GM19467 (cell line): ENCODE results near the gene SCAANT1.

Experiments
- ATAC-seq: cut with Tn5 transposase; IDR thresholded peaks from one replicate; pipeline ENCODE4 v1.9.1; 2021; ENCODE audit warnings: mild to moderate bottlenecking, moderate library complexity; ENCODE audit not compliant: unreplicated experiment

Gene SCAANT1

GRCh38 chr3:63911873-63912767 is at the start of gene SCAANT1:
SCAANT1 (minus strand) TSS chr3:63912383.
- peak; percentile 84 for ATAC-seq

GRCh38 chr3:63961891-63962290 is 49.7 kb upstream of the SCAANT1 start:
- peak; percentile 57 for ATAC-seq

GRCh38 chr3:63960048-63960711 is 48.0 kb upstream of the SCAANT1 start:
- no peak for ATAC-seq

- no peak for ATAC-seq
Observed at GRCh38 chr3:63959146-63959545, 47.0 kb upstream of the SCAANT1 start.

- ATAC-seq, result no peak
Observed at GRCh38 chr3:63955830-63956545, 43.8 kb upstream of the SCAANT1 start.

- ATAC-seq, result no peak
Observed at GRCh38 chr3:63955036-63955650, 43.0 kb upstream of the SCAANT1 start.

GRCh38 chr3:63954182-63954581 is 42.0 kb upstream of the SCAANT1 start:
- no peak for ATAC-seq

GRCh38 chr3:63952248-63952594 is 40.0 kb upstream of the SCAANT1 start:
- ATAC-seq, result no peak

- ATAC-seq, result peak; percentile 66
Observed at GRCh38 chr3:63951492-63952247, 39.5 kb upstream of the SCAANT1 start.

- ATAC-seq, result no peak
Observed at GRCh38 chr3:63950698-63951097, 38.5 kb upstream of the SCAANT1 start.

GRCh38 chr3:63949005-63949404 is 36.8 kb upstream of the SCAANT1 start:
- no peak for ATAC-seq

- no peak for ATAC-seq
Observed at GRCh38 chr3:63947594-63947993, 35.4 kb upstream of the SCAANT1 start.

- no peak for ATAC-seq
Observed at GRCh38 chr3:63946753-63947152, 34.6 kb upstream of the SCAANT1 start.

GRCh38 chr3:63945558-63946096 is 33.4 kb upstream of the SCAANT1 start:
- no peak for ATAC-seq

- no peak for ATAC-seq
Observed at GRCh38 chr3:63943678-63944077, 31.5 kb upstream of the SCAANT1 start.

GRCh38 chr3:63942528-63942927 is 30.3 kb upstream of the SCAANT1 start:
- no peak for ATAC-seq

- no peak for ATAC-seq
Observed at GRCh38 chr3:63940389-63940757, 28.2 kb upstream of the SCAANT1 start.

GRCh38 chr3:63937661-63938651 is 25.8 kb upstream of the SCAANT1 start:
- ATAC-seq, result peak; percentile 72

- no peak for ATAC-seq
Observed at GRCh38 chr3:63936925-63937324, 24.7 kb upstream of the SCAANT1 start.
